Smooth muscle cell (in vitro differentiated cells): Measurements from ENCODE around the gene RPS3. TPM values are rescaled to one million over a fixed set of nuclear protein-coding genes. Genes with fewer than 3 reads are reported as not detected.
"Not testable (repeated sequence)": the region's sequence is repeated elsewhere in the genome, so short reads cannot be mapped to it uniquely, and the experiment has no call there.

Experiments used
- DNase-seq: peaks from one replicate; lab custom pipeline; 2025; ENCODE audit not compliant: unreplicated experiment; lab: John Stamatoyannopoulos, UW
- H2AFZ ChIP-seq: fragments of 200-600 bp; sonication (generic); 2 replicates; pipeline ENCODE4 v1.6.0; 2016; ENCODE audit warnings: antibody characterized with exemption, low read depth, mild to moderate bottlenecking
- H3F3A ChIP-seq: fragments of 200-600 bp; sonication (generic); 2 replicates; pipeline ENCODE4 v1.6.0; 2017; ENCODE audit warnings: antibody characterized with exemption, low read depth
- H3K27ac ChIP-seq: fragments of 200-600 bp; sonication (generic); 2 replicates; pipeline ENCODE4 v1.5.1; 2016; ENCODE audit warnings: low read depth, mild to moderate bottlenecking
- H3K27me3 ChIP-seq: fragments of 200-600 bp; sonication (generic); 2 replicates; pipeline ENCODE4 v1.6.1; 2016; ENCODE audit warnings: low read depth, mild to moderate bottlenecking
- H3K36me3 ChIP-seq: fragments of 200-600 bp; sonication (generic); 2 replicates; pipeline ENCODE4 v1.5.1; 2016; ENCODE audit warnings: low read depth
- H3K4me1 ChIP-seq: fragments of 200-600 bp; sonication (generic); 2 replicates; pipeline ENCODE4 v1.5.1; 2016; ENCODE audit warnings: low read depth
- H3K4me2 ChIP-seq: fragments of 200-600 bp; sonication (generic); 2 replicates; pipeline ENCODE4 v1.6.0; 2016; ENCODE audit warnings: mild to moderate bottlenecking
- H3K4me3 ChIP-seq: fragments of 200-600 bp; sonication (generic); 2 replicates; pipeline ENCODE4 v1.5.1; 2016; ENCODE audit warnings: mild to moderate bottlenecking
- H3K79me2 ChIP-seq: fragments of 200-600 bp; sonication (generic); 2 replicates; pipeline ENCODE4 v1.6.0; 2016; ENCODE audit warnings: low read depth, mild to moderate bottlenecking
- H3K9ac ChIP-seq: fragments of 200-600 bp; sonication (generic); 2 replicates; pipeline ENCODE4 v1.6.0; 2016; ENCODE audit warnings: low read depth
- H3K9me3 ChIP-seq: fragments of 200-600 bp; sonication (generic); replicated peaks from 2 replicates; pipeline ENCODE4 v1.5.1; 2016; ENCODE audit warnings: low read depth
- H4K20me1 ChIP-seq: fragments of 200-600 bp; sonication (generic); 2 replicates; pipeline ENCODE4 v1.6.0; 2016; ENCODE audit warnings: low read depth
- WGBS: methylation state at CpG from one replicate; pipeline ENCODE4 v1.1.7; 2016; ENCODE audit warnings: low lambda C conversion rate; 5-methylcytosine and 5-hydroxymethylcytosine counted together
- polyA plus RNA-seq: library from polyadenylated mRNA; unstranded; fragments of >200 nt; fragmentation: Nextera tagmentation; extraction: Ambion mirVana; gene quantifications from 2 replicates; pipeline ENCODE4 v1.2.1, GENCODE V29; 2016
- total RNA-seq: library from RNA; depleted of rRNA; stranded (reverse); fragments of >200 nt; gene quantifications from 2 replicates; pipeline ENCODE4 v1.2.3, GENCODE V29; 2014
- TF ChIP-seq, protein P1 (sequence below): fragments of 200-600 bp; sonication (generic); IDR thresholded peaks from 2 replicates; pipeline ENCODE4 v1.5.1; 2017; ENCODE audit warnings: borderline replicate concordance, mild to moderate bottlenecking, antibody characterized with exemption; ENCODE audit not compliant: insufficient read depth, poor library complexity, severe bottlenecking

Gene RPS3
- total and polyA plus RNA-seq, 2 experiments from 2014 or later, result 794 to 989 TPM

DNA sequence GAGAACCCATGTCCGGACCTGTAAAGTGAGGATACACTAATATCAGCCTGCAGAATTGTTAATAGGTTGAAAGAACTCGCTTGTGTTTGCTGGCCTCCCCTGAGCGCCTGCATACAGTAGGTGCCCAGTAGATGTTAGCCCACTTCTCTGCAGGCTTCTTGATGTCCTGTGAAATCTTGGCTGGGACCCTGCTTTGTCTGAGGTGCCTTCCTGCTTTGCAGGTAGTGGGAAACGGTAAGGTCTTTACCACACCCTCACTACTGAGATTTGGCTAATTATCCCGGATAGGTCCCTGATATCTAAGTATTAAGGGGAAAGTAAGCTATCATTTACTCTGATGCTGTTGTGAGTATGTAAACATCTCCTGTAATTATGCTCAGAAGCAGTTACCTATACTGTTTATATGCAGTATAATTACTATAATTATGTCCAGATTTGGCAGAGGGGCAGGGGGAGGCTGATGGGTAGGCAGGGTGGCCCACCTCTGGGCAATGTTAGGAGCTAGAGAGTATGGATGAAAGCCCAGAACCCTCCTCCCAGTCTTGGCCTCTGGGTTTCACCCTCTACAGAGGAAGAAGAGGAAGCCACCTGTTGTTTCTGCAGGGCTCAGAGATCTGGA, 46.6 kb upstream of the RPS3 start:
- Histone ChIP-seq H3K79me2 (peaks cover 9% of the 10 kb centered on the region), H3K4me3 (peak overlapping the region; percentile 79), H3K9ac (no peak overlapping the region), H3K4me2 (peak overlapping the region; percentile 98), H3K27me3 (no peaks in the 10 kb centered on the region), H3F3A (peaks cover 29% of the 10 kb centered on the region), H4K20me1 (no peaks in the 10 kb centered on the region), H3K9me3 (no peaks in the 10 kb centered on the region), H3K4me1 (peaks cover 29% of the 10 kb centered on the region), H3K27ac (no peak overlapping the region), H3K36me3 (no peaks in the 10 kb centered on the region), H2AFZ (peak overlapping the region; percentile 80)
- 57% methylated on average over 5 of the region's 5 CpGs for WGBS
- TF ChIP-seq, protein P1, sequence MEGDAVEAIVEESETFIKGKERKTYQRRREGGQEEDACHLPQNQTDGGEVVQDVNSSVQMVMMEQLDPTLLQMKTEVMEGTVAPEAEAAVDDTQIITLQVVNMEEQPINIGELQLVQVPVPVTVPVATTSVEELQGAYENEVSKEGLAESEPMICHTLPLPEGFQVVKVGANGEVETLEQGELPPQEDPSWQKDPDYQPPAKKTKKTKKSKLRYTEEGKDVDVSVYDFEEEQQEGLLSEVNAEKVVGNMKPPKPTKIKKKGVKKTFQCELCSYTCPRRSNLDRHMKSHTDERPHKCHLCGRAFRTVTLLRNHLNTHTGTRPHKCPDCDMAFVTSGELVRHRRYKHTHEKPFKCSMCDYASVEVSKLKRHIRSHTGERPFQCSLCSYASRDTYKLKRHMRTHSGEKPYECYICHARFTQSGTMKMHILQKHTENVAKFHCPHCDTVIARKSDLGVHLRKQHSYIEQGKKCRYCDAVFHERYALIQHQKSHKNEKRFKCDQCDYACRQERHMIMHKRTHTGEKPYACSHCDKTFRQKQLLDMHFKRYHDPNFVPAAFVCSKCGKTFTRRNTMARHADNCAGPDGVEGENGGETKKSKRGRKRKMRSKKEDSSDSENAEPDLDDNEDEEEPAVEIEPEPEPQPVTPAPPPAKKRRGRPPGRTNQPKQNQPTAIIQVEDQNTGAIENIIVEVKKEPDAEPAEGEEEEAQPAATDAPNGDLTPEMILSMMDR, result no peak
- DNase-seq, result no peak

DNA sequence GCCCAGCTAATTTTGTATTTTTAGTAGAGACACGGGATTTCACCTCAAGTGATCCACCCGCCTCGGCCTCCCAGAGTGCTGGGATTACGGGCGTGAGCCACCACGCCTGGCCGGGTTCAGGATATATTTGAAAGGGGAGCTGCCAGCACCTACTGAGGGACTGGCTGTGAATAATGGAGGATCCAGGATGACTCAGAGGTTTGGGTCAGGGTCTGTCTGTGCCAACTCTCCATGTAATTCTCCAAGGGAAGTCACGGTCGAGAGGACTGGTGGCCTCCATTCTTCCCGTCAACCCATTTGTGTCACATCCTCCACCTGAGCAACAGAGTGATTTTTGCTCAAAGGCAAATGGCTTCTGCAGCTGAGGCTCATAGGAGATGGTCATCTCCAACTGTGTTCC, 44.3 kb upstream of the RPS3 start:
- peaks cover 12% of the 10 kb centered on the region for H3F3A ChIP-seq
- no peak overlapping the region for H3K4me3 ChIP-seq
- H3K9ac ChIP-seq, result no peak overlapping the region
- TF ChIP-seq, protein P1, result no peak
- no peaks in the 10 kb centered on the region for H4K20me1 ChIP-seq
- no peaks in the 10 kb centered on the region for H3K36me3 ChIP-seq
- 92% methylated on average over 10 of the region's 10 CpGs for WGBS
- H3K4me2 ChIP-seq, result no peak overlapping the region
- H3K79me2 ChIP-seq, result peaks cover 9% of the 10 kb centered on the region
- H3K27me3 ChIP-seq, result no peaks in the 10 kb centered on the region
- no peaks in the 10 kb centered on the region for H3K9me3 ChIP-seq
- H2AFZ ChIP-seq, result no peak overlapping the region
- no peak for DNase-seq
- H3K27ac ChIP-seq, result no peak overlapping the region
- H3K4me1 ChIP-seq, result peaks cover 10% of the 10 kb centered on the region

DNA sequence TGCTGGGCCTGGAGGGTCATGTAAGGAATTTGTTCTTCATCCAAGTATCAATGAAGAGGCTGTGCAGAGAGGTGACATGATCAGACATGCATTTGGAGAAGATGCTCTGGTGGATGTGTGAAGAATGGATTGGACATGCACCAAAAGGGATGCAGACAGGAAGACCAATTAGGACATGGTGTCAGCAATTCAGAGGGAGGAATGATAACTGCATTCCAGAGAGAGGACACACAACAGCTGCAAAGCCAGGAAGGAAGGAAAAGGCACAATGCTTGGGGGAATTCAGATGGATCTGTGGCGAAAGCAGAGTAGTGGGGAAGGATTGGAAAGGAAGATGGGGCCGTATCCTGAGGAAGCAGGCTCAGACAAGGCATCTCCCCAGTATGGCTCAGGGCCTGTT, 42.7 kb upstream of the RPS3 start:
- TF ChIP-seq, protein P1, result no peak
- no peak for DNase-seq
- Histone ChIP-seq H3K27me3 (no peaks in the 10 kb centered on the region), H3F3A (no peaks in the 10 kb centered on the region), H3K27ac (no peak overlapping the region), H2AFZ (no peak overlapping the region), H3K4me2 (no peak overlapping the region), H3K9ac (no peak overlapping the region), H3K79me2 (no peaks in the 10 kb centered on the region), H3K9me3 (no peaks in the 10 kb centered on the region), H3K4me3 (no peak overlapping the region), H3K4me1 (no peaks in the 10 kb centered on the region), H4K20me1 (no peaks in the 10 kb centered on the region), H3K36me3 (no peaks in the 10 kb centered on the region)
- 82% methylated on average over 2 of the region's 2 CpGs for WGBS

DNA sequence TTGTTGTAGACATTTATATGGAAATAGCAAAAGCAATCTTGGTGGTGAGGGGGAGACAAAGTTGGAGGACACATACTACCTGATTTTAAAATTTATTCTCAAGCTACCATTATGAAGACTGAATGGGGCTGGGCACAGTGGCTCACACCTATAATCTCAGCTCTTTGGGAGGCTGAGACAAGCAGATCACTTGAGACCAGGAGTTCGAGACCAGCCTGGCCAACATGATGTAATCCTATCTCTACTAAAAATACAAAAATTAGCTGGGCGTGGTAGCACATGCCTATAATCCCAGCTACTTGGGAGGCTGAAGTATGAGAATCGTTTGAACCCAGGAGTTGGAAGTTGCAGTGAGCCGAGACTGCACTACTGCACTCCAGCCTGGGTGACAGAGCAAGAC, 37.0 kb upstream of the RPS3 start:
- H3K79me2 ChIP-seq, H3K9me3 ChIP-seq, H4K20me1 ChIP-seq, H3K27ac ChIP-seq, H3K4me3 ChIP-seq, H2AFZ ChIP-seq, H3K4me2 ChIP-seq, DNase-seq, H3K27me3 ChIP-seq, H3K9ac ChIP-seq, H3K36me3 ChIP-seq, H3K4me1 ChIP-seq, H3F3A ChIP-seq: not testable (repeated sequence)
- 96% methylated on average over 4 of the region's 4 CpGs for WGBS
